ENCODE measurements around the gene PXYLP1. TPM values are rescaled to one million over a fixed set of nuclear protein-coding genes. Genes with fewer than 3 reads are reported as not detected.

Gene PXYLP1
- polyA plus RNA-seq, 1 experiment: 20.0 TPM

- Histone ChIP-seq H3K27ac (ENCODE audit: low read depth, low read length) (no peak overlapping the region), H3K9me3 (ENCODE audit: control insufficient read depth, insufficient read depth, low read length) (no peaks in the 10 kb centered on the region), H3K27me3 (ENCODE audit: control insufficient read depth, insufficient read depth, low read length) (no peaks in the 10 kb centered on the region), H3K4me3 (ENCODE audit: low read depth, low read length) (no peak overlapping the region)
- no peak for DNase-seq (ENCODE audit: low read depth, low spot score)
- CTCF ChIA-PET: interaction anchor here (1.3 kb wide), 2 partner anchors 10 to 26 kb away, joined by 3 to 6 read pairs; partner anchors contain the start of gene PXYLP1
- POLR2A ChIA-PET: no interaction called here
- no peak for TF ChIP-seq CTCF (IDR thresholded peaks at IDR 0.05; ENCODE audit: low read depth, low read length)
Measured at GRCh38 chr3:141257961-141258360, 26.3 kb downstream of the PXYLP1 start.

GRCh38 chr3:141258973-141259372 is 27.3 kb downstream of the PXYLP1 start:
- Histone ChIP-seq H3K27me3 (ENCODE audit: control insufficient read depth, insufficient read depth, low read length) (no peaks in the 10 kb centered on the region), H3K4me3 (ENCODE audit: low read depth, low read length) (no peak overlapping the region), H3K27ac (ENCODE audit: low read depth, low read length) (no peak overlapping the region), H3K9me3 (ENCODE audit: control insufficient read depth, insufficient read depth, low read length) (no peaks in the 10 kb centered on the region)
- ChIA-PET CTCF (interaction anchor here (0.7 to 1.3 kb wide), 3 partner anchors 11 to 1735 kb away, joined by 3 to 6 read pairs (median 4); partner anchors contain the start of gene PXYLP1), POLR2A (no interaction called here)
- TF ChIP-seq CTCF (IDR thresholded peaks at IDR 0.05; ENCODE audit: low read depth, low read length): no peak
- no peak for DNase-seq (ENCODE audit: low read depth, low spot score)

- CTCF ChIA-PET: interaction anchor here (0.7 kb wide), 1 partner anchor 1734 kb away, joined by 4 read pairs; no protein-coding TSS in a partner anchor
- no peak for DNase-seq (ENCODE audit: low read depth, low spot score)
- Histone ChIP-seq H3K27me3 (ENCODE audit: control insufficient read depth, insufficient read depth, low read length) (no peaks in the 10 kb centered on the region), H3K9me3 (ENCODE audit: control insufficient read depth, insufficient read depth, low read length) (no peaks in the 10 kb centered on the region), H3K27ac (ENCODE audit: low read depth, low read length) (no peak overlapping the region), H3K4me3 (ENCODE audit: low read depth, low read length) (no peak overlapping the region)
- POLR2A ChIA-PET: no interaction called here
- no peak for TF ChIP-seq CTCF (IDR thresholded peaks at IDR 0.05; ENCODE audit: low read depth, low read length)
Measured at GRCh38 chr3:141259821-141260629, 28.4 kb downstream of the PXYLP1 start.

- DNase-seq (ENCODE audit: low read depth, low spot score): no peak
- Histone ChIP-seq H3K9me3 (ENCODE audit: control insufficient read depth, insufficient read depth, low read length) (no peaks in the 10 kb centered on the region), H3K4me3 (ENCODE audit: low read depth, low read length) (no peak overlapping the region), H3K27ac (ENCODE audit: low read depth, low read length) (no peak overlapping the region), H3K27me3 (ENCODE audit: control insufficient read depth, insufficient read depth, low read length) (no peaks in the 10 kb centered on the region)
- ChIA-PET CTCF (no interaction called here), POLR2A (no interaction called here)
- TF ChIP-seq CTCF (IDR thresholded peaks at IDR 0.05; ENCODE audit: low read depth, low read length): no peak
Measured at GRCh38 chr3:141260630-141260927, 29.0 kb downstream of the PXYLP1 start.

Data from AG04450 (cell line).